ENCODE measurements around the gene PLXNC1. TPM values are rescaled to one million over a fixed set of nuclear protein-coding genes. Genes with fewer than 3 reads are reported as not detected.
A peak's percentile ranks its signal among the peaks of the same experiment; 100 is the strongest.

Gene PLXNC1
- total RNA-seq, 2 donors from 2014 or later = 2.0 to 3.0 TPM

DNA sequence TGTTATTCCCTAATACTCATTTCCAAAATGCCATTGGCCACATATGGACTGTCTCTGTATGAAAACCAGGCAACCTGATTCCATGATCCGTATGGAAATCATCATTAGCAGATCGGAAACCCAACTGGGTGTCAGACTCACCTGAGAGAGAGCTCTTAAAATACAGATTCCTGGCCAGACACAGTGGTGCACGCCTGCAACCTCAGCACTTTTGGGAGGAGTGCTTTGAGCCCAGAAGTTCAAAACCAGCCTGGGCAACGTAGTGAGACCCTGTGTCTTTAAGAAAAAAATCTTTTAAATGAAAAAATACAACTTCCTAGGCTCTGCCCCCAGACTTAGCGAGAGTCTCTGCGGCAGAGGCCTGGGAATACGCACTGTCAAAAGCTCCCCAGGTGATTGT is 37.4 kb downstream of the PLXNC1 start:
- no peaks in the 10 kb centered on the region for H3K4me1 ChIP-seq
- no peak overlapping the region for H3K27ac ChIP-seq
- H3K9me3 ChIP-seq = no peaks in the 10 kb centered on the region
- no peak overlapping the region for H3K4me3 ChIP-seq
- H3K36me3 ChIP-seq = no peaks in the 10 kb centered on the region
- no peaks in the 10 kb centered on the region for H3K27me3 ChIP-seq
- TF ChIP-seq, protein P1, sequence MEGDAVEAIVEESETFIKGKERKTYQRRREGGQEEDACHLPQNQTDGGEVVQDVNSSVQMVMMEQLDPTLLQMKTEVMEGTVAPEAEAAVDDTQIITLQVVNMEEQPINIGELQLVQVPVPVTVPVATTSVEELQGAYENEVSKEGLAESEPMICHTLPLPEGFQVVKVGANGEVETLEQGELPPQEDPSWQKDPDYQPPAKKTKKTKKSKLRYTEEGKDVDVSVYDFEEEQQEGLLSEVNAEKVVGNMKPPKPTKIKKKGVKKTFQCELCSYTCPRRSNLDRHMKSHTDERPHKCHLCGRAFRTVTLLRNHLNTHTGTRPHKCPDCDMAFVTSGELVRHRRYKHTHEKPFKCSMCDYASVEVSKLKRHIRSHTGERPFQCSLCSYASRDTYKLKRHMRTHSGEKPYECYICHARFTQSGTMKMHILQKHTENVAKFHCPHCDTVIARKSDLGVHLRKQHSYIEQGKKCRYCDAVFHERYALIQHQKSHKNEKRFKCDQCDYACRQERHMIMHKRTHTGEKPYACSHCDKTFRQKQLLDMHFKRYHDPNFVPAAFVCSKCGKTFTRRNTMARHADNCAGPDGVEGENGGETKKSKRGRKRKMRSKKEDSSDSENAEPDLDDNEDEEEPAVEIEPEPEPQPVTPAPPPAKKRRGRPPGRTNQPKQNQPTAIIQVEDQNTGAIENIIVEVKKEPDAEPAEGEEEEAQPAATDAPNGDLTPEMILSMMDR (IDR thresholded peaks at IDR 0.05) = no peak
- no peak for DNase-seq (ENCODE audit: low spot score)

DNA sequence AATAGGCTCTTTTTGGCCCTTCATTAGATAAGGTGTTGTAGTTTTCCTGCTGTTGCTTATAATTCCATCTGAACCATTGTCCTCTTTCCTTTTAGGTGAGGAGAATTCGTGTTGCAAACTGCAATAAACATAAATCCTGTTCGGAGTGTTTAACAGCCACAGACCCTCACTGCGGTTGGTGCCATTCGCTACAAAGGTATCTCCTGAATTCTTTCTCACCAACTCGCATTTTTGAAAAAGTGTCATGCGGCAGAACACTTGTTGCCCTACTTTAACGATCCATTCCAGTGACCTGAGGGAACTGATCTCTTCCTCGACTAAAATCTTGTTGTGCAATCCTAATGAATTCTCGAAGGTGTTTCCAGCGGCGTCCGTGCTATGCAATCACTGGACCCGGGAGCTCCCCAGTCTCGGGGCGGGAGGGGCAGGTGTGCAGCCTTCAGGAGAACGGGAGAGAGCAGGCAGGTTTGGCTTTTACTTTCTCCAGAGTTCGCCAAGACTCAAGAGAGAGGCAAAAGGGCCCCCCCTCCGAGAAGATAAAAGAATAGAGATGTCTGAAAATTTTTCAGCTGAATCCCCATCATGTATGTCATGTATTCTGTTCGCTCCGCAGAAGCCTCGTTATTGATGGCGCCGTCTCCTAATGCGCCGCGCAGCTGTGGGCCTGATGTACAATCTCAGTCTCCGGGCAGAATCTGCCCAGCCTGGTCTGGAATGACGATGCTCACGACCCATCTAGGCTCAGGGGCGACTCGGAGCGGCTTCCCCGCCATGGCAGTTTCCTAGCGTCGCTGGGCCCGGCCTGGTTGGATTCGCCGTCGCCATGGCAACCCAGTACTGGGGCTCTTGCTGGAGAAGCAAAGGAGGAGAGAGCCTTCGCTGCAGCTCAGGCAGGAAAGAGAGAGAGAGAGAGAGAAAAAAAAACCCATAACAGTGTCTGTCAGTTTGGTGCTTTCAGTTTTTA is 38.2 kb downstream of the PLXNC1 start:
- Histone ChIP-seq H3K4me1 (no peaks in the 10 kb centered on the region), H3K36me3 (no peaks in the 10 kb centered on the region), H3K27ac (no peak overlapping the region), H3K4me3 (no peak overlapping the region), H3K27me3 (no peaks in the 10 kb centered on the region), H3K9me3 (no peaks in the 10 kb centered on the region)
- peak; percentile 72 for DNase-seq (ENCODE audit: low spot score)
- TF ChIP-seq, protein P1 (IDR thresholded peaks at IDR 0.05) = no peak

DNA sequence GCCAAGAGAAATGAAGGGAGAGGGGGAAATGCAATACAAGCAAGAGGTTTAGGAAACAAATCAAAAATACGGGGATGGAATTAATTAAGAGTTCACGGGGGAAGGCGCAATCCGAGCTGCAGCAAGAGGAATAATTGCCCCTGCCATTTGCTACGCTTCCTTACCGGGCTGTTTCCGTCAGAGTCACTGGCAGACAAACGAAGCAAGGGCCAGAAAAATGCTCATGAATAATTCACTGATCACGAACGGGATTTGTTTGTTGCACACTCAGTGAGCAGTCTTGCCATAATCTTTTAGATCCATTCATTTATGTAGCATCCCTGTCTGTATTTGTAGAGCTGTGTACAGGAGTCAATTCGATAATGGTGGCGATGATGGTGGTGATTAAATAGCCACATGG is 39.0 kb downstream of the PLXNC1 start:
- H3K4me3 ChIP-seq = no peak overlapping the region
- H3K27me3 ChIP-seq = no peaks in the 10 kb centered on the region
- TF ChIP-seq, protein P1 (IDR thresholded peaks at IDR 0.05) = no peak
- no peaks in the 10 kb centered on the region for H3K4me1 ChIP-seq
- H3K27ac ChIP-seq = no peak overlapping the region
- DNase-seq (ENCODE audit: low spot score) = no peak
- no peaks in the 10 kb centered on the region for H3K36me3 ChIP-seq
- H3K9me3 ChIP-seq = no peaks in the 10 kb centered on the region

DNA sequence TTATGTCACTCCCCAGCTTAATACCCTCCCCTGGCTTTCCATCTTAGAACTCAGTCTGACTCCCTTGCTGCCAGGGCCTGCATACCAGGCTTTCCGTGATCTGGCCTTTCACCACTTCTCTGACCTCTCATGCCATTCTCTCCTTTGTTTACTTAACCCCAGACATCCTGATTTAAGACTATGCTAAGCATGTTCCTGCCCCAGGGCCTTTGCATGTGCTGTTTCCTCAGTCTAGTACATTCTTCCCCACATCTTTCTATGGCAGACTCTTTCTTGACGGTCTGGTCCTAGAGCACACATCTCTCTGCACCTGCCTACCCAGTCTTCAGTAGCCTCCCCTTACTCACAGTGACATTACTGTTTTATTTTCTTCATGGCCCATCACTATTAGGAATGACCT is 42.2 kb downstream of the PLXNC1 start:
- H3K9me3 ChIP-seq = no peaks in the 10 kb centered on the region
- no peaks in the 10 kb centered on the region for H3K36me3 ChIP-seq
- DNase-seq (ENCODE audit: low spot score) = no peak
- H3K4me3 ChIP-seq = no peak overlapping the region
- H3K27me3 ChIP-seq = no peaks in the 10 kb centered on the region
- TF ChIP-seq, protein P1 (IDR thresholded peaks at IDR 0.05) = no peak
- H3K27ac ChIP-seq = no peak overlapping the region
- no peaks in the 10 kb centered on the region for H3K4me1 ChIP-seq

DNA sequence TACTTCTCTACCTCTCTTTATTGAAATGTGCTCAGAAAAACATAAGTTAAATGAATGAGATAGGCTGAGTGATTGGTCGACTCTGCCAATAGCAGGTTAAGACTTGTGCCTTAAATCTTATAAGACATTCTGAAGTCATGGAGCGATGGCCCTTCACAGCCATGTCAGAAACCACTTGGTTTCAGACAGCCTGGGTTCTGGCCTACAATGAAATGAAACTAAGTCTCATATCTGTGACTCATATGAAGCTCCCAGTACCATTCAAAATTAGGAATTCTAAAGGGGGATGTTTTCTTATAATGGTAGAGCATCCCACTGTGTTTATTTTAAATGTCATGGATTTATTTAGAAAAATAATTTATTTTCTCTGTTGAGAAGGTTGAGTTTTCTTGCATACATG is 42.6 kb downstream of the PLXNC1 start:
- Histone ChIP-seq H3K4me3 (no peak overlapping the region), H3K4me1 (no peaks in the 10 kb centered on the region), H3K9me3 (no peaks in the 10 kb centered on the region), H3K36me3 (no peaks in the 10 kb centered on the region), H3K27ac (no peak overlapping the region), H3K27me3 (no peaks in the 10 kb centered on the region)
- TF ChIP-seq, protein P1 (IDR thresholded peaks at IDR 0.05) = no peak
- no peak for DNase-seq (ENCODE audit: low spot score)
